Uterus (tissue), 4 donors: ENCODE measurements around the gene FOSL2. TPM values are rescaled to one million over a fixed set of nuclear protein-coding genes. Genes with fewer than 3 reads are reported as not detected.

Experiments
- DNase-seq, 2 donors: peaks; one replicate each; pipeline ENCODE4 v3.0.0-alpha.2; 2019 to 2020
- H3K27ac ChIP-seq, 2 donors: fragments of 200-600 bp; sonication (generic); 1 replicate in 1 of 2; 2 replicates in 1 of 2; pipeline ENCODE4 v1.5.1; 2016 to 2018
- H3K27me3 ChIP-seq, 2 donors: fragments of 200-600 bp; sonication (generic); one replicate each; pipeline ENCODE4 v1.5.1; 2018 to 2019; ENCODE audit warnings: control low read depth in 1 of 2
- H3K36me3 ChIP-seq, 2 donors: fragments of 200-600 bp; sonication (generic); one replicate each; pipeline ENCODE4 v1.5.1; 2019; ENCODE audit warnings: control low read depth in 1 of 2
- H3K4me1 ChIP-seq, 2 donors: fragments of 200-600 bp; sonication (generic); one replicate each; pipeline ENCODE4 v1.5.1; 2018 to 2019; ENCODE audit warnings: control low read depth in 1 of 2
- H3K4me3 ChIP-seq, 2 donors: fragments of 200-600 bp; sonication (generic); 1 replicate in 1 of 2; 2 replicates in 1 of 2; pipeline ENCODE4 v1.5.1; 2018 to 2019; ENCODE audit warnings: mild to moderate bottlenecking in 1 of 2
- H3K9me3 ChIP-seq, 2 donors: fragments of 200-600 bp; sonication (generic); one replicate each; pipeline ENCODE4 v1.5.1; 2019; ENCODE audit warnings: control low read depth in 1 of 2
- POLR2A ChIP-seq, 2 donors: fragments of 450-650 bp; IDR thresholded peaks; one replicate each; pipeline ENCODE4 v1.6.1; 2016; ENCODE audit warnings: antibody characterized with exemption in 2 of 2, mild to moderate bottlenecking in 1 of 2, moderate library complexity in 1 of 2
- intact Hi-C: fragments of 100-400 bp; cut with DNase I; formaldehyde crosslinking; loops from one replicate; pipeline ENCODE4 v1.15.1; 2023; ENCODE audit warnings: low total_unique reads
- total RNA-seq, 4 donors: library from RNA; depleted of rRNA in 3 of 4; stranded (reverse); fragments of >200 nt in 3 of 4; gene quantifications; one replicate each; pipeline versions ENCODE4 v1.1.0 to v1.2.4, GENCODE V29; 2014 to 2023
- TF ChIP-seq, protein P1 (sequence below), 4 experiments: fragments of 200-600 bp in 2 of 4; fragments of 450-650 bp in 2 of 4; sonication (generic) in 2 of 4; IDR thresholded peaks; one replicate each; pipeline ENCODE4 v1.5.1; 2016 to 2019; ENCODE audit warnings: antibody characterized with exemption in 4 of 4, mild to moderate bottlenecking in 2 of 4, moderate library complexity in 1 of 4
- donor health status: DM: yes; HTN: yes; CAD: no.

Gene FOSL2
- total RNA-seq, 4 donors from 2014 or later = 39.8 to 134 (median 58.7) TPM

DNA sequence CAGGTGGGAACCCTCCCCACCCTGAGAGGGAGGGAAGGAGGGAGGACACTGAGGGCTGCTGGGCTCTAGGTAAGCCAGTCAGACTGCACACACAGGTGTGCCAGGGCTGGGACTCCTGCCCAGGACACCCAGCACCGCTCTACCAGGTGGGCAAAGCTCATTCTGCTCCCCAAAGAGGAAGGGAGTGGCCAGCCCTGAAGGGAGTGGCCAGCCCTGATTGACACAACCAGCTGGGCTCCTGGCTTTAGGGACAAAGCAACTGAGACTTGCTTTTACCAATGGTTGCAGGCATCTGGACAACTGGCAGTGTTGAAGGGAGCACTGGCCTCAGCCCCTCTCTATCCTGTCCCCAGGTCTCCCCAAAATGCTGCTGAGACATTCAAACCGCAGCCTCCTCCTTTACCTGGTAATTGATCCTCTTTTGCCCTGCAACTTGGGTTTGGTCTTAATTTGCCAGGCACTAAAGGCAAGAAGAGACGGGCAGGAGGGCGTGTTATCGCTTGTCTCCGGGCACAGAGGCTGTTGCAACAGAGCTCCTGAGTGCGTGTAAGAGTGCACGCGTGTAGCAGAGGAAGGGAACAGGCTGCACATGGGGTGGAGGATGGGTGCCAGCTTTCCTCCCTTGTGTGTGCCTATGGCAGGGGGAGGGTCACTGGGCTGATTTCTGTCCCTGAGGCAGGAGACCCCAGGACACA is 14.5 kb upstream of the FOSL2 start:
- H3K27me3 ChIP-seq = no peaks in the 10 kb centered on the region
- TF ChIP-seq, protein P1, sequence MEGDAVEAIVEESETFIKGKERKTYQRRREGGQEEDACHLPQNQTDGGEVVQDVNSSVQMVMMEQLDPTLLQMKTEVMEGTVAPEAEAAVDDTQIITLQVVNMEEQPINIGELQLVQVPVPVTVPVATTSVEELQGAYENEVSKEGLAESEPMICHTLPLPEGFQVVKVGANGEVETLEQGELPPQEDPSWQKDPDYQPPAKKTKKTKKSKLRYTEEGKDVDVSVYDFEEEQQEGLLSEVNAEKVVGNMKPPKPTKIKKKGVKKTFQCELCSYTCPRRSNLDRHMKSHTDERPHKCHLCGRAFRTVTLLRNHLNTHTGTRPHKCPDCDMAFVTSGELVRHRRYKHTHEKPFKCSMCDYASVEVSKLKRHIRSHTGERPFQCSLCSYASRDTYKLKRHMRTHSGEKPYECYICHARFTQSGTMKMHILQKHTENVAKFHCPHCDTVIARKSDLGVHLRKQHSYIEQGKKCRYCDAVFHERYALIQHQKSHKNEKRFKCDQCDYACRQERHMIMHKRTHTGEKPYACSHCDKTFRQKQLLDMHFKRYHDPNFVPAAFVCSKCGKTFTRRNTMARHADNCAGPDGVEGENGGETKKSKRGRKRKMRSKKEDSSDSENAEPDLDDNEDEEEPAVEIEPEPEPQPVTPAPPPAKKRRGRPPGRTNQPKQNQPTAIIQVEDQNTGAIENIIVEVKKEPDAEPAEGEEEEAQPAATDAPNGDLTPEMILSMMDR (IDR thresholded peaks at IDR 0.05) = no peak
- no peak for TF ChIP-seq POLR2A (IDR thresholded peaks at IDR 0.05)
- H3K4me1 ChIP-seq = no peaks in the 10 kb centered on the region
- no peak overlapping the region for H3K27ac ChIP-seq
- no peak overlapping the region for H3K4me3 ChIP-seq
- no peaks in the 10 kb centered on the region for H3K9me3 ChIP-seq
- no peaks in the 10 kb centered on the region for H3K36me3 ChIP-seq
- intact Hi-C loops = no loop called here
- no peak for DNase-seq

DNA sequence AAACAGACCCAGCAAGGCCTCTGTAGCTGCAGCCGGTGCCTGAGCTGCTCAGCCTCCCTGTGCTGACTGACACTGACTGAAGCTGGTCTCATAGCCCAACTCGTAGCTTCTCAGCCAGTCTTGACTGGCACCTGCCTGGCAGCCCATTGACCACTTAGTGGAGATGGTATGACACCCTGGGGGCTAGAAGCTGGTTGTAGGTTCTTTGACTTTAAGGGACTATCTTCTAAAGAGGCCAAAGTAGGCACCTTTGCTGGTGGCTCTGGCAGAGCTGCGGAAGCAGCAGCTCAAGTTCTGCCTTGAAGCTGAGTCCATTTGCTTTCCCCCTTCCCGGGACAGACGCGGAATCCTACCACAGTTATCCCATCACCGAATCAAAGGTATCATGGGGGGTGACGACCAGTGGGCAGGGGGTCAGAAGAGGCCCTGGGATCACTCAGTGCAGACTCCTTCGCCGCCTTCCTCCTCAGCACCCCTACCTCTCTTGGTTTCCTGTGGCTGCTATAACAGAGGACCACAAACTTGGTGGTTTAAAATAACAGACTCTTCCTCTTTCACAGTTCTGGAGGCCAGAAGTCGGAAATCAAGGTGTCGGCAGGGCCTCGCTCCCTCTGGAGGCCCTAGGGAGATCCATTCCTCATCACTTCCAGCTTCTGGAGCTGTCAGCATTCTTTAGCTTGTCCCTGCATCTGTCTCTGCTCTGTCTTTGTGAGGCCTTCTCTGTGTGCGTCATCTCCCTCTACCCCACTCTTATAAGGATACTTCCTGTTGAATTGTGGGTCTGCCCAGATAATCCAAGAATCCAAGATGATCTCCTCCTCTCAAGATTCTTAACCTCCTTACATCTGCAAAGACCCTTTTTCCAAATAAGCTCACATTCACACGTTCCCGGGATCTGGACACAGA is 13.7 kb upstream of the FOSL2 start:
- H3K4me3 ChIP-seq = no peak overlapping the region
- intact Hi-C loops = no loop called here
- no peaks in the 10 kb centered on the region for H3K9me3 ChIP-seq

DNA sequence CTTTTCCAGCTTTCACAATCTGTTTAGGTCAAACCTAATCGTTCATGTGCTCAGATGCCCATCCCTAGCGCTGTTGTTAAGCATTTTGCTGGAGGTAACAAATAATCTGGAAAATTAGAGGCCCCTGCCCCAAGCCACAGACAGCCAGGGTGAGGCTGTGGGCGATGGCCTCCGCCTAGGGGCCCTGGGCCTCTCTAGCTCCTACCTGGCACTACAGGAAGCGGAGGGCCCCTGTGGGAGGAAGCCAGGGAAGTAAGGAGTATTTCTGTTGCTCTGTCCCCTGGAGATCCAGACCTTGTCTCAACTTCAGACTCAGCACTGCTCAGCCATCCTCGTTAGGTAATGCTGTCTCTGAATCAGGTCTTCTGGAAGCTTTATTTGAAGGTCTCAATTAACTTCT is 12.4 kb upstream of the FOSL2 start:
- intact Hi-C loops = no loop called here
- DNase-seq = no peak

More for the DNA sequence above, 13.7 kb upstream of the FOSL2 start:
- no peak overlapping the region for H3K27ac ChIP-seq
- TF ChIP-seq, protein P1 (IDR thresholded peaks at IDR 0.05) = no peak
- no peak for TF ChIP-seq POLR2A (IDR thresholded peaks at IDR 0.05)
- no peaks in the 10 kb centered on the region for H3K4me1 ChIP-seq
- no peaks in the 10 kb centered on the region for H3K27me3 ChIP-seq
- DNase-seq = no peak
- no peaks in the 10 kb centered on the region for H3K36me3 ChIP-seq

DNA sequence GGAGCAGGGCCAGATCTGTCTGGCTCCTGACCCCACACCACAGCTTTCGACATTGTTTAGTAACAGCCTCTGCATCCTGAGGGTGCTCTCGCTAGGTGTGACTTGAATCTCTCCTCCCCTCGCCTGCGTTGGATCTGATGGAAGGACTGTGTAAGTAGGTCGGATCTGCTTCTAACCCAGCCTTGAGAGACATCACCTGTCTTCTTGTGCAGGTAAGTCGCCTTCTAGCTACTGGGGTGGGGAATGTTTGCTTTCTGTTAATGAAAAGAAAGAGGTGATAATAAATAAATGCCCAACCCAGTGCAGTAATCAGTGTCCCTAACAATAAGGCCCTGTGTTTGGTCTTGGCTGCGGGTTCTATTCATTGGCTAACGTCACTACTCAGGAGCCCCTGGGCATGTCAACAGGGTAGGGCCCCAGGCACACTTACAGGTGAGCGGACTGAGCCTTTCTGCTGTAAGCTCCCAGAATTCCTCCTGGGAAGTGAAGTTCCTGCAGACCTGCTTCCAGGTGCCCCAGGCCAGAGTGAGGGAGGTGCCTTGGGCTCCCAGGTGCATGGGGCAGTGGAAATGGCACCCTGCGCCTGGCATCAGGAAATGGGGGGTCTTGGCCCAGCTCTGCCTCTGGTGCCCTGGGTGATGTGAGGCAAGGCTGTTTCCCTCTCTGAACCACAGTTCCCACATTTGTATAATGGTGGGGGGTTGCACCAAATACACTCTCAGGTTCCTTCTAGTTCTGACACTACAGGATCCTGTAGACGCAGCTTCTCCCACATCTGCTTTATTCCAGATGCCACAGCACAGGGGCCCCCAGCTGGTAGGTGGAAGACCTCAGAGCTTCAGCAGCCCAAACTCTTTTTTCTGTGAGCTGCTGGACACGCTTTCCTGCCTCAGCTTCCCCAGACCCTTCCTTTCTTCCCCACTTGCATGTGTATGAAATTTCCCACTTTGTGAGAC is 11.2 kb upstream of the FOSL2 start:
- no peaks in the 10 kb centered on the region for H3K4me1 ChIP-seq
- no peak for DNase-seq
- no peak overlapping the region for H3K27ac ChIP-seq
- no peak for TF ChIP-seq POLR2A (IDR thresholded peaks at IDR 0.05)
- TF ChIP-seq, protein P1 (IDR thresholded peaks at IDR 0.05) = no peak
- no peaks in the 10 kb centered on the region for H3K36me3 ChIP-seq
- H3K9me3 ChIP-seq = no peaks in the 10 kb centered on the region
- no peaks in the 10 kb centered on the region for H3K27me3 ChIP-seq
- intact Hi-C loops = no loop called here
- H3K4me3 ChIP-seq = no peak overlapping the region

More for the DNA sequence above, 12.4 kb upstream of the FOSL2 start:
- H3K36me3 ChIP-seq = no peaks in the 10 kb centered on the region
- TF ChIP-seq, protein P1 (IDR thresholded peaks at IDR 0.05) = no peak
- H3K4me1 ChIP-seq = no peaks in the 10 kb centered on the region
- no peaks in the 10 kb centered on the region for H3K27me3 ChIP-seq
- no peak overlapping the region for H3K4me3 ChIP-seq
- no peak overlapping the region for H3K27ac ChIP-seq
- H3K9me3 ChIP-seq = no peaks in the 10 kb centered on the region
